SK-N-SH (cell line): ENCODE measurements around the gene ENTHD1.

Experiments used
- CHD2 ChIP-seq: fragments of 150-350 bp; IDR thresholded peaks from 2 replicates; pipeline ENCODE4 v1.6.1; 2018; ENCODE audit warnings: low read length; ENCODE audit not compliant: partially characterized antibody
- CTCF ChIP-seq: fragments of 200-600 bp; sonication (generic); IDR thresholded peaks from 2 replicates; pipeline ENCODE4 v1.6.1; 2017; ENCODE audit warnings: antibody characterized with exemption, mild to moderate bottlenecking, moderate library complexity
- IRF3 ChIP-seq: fragments of 150-350 bp; IDR thresholded peaks from 2 replicates; pipeline ENCODE4 v1.6.1; 2016; ENCODE audit warnings: mild to moderate bottlenecking, low read depth, low read length
- TCF12 ChIP-seq: IDR thresholded peaks from 2 replicates; pipeline ENCODE4 v1.4.0; 2012

- no peak for TF ChIP-seq CHD2
- no peak for TF ChIP-seq TCF12
- TF ChIP-seq CTCF = no peak
- TF ChIP-seq IRF3 = no peak
Measured at GRCh38 chr22:39806109-39806508, 87.5 kb downstream of the ENTHD1 start.
